SK-N-SH treated with all-trans-retinoic acid at 6 μM for 48 hours (cell line): ENCODE measurements around the gene SDF4.

Experiments used
- ARNTL ChIP-seq: fragments of 450-650 bp; formaldehyde crosslinking; IDR thresholded peaks from 2 replicates; pipeline ENCODE4 v1.5.0; 2020; ENCODE audit warnings: low read depth, mild to moderate bottlenecking, moderate library complexity, borderline replicate concordance
- CSDC2 ChIP-seq: fragments of 250-450 bp; sonication (Bioruptor Pico); IDR thresholded peaks from 2 replicates; pipeline ENCODE4 v1.5.0; 2020; ENCODE audit warnings: mild to moderate bottlenecking, moderate library complexity
- GLIS3 ChIP-seq: fragments of 250-450 bp; sonication (Bioruptor Pico); IDR thresholded peaks from 2 replicates; pipeline ENCODE4 v1.5.0; 2020; ENCODE audit warnings: mild to moderate bottlenecking, moderate library complexity
- ISL1 ChIP-seq: fragments of 250-450 bp; sonication (Bioruptor Pico); IDR thresholded peaks from 2 replicates; pipeline ENCODE4 v2.1.2; 2022; ENCODE audit warnings: mild to moderate bottlenecking, moderate library complexity
- PPARA ChIP-seq: fragments of 250-450 bp; sonication (Bioruptor Pico); IDR thresholded peaks from 2 replicates; pipeline ENCODE4 v1.5.0; 2020; ENCODE audit warnings: mild to moderate bottlenecking, borderline replicate concordance
- SNAI2 ChIP-seq: fragments of 250-450 bp; sonication (Bioruptor Pico); IDR thresholded peaks from 2 replicates; pipeline ENCODE4 v1.5.0; 2020; ENCODE audit warnings: mild to moderate bottlenecking, moderate library complexity
- ZC3H10 ChIP-seq: fragments of 250-450 bp; sonication (Bioruptor Pico); IDR thresholded peaks from 2 replicates; pipeline ENCODE4 v1.5.1; 2021; ENCODE audit warnings: mild to moderate bottlenecking, moderate library complexity
- ZFP3 ChIP-seq: fragments of 250-450 bp; sonication (Bioruptor Pico); IDR thresholded peaks from 2 replicates; pipeline ENCODE4 v1.5.0; 2020; ENCODE audit warnings: mild to moderate bottlenecking, moderate library complexity
- ZNF565 ChIP-seq: fragments of 450-650 bp; formaldehyde crosslinking; conservative IDR thresholded peaks from 2 replicates; pipeline ENCODE4 v1.5.0; 2020; ENCODE audit warnings: low read depth, mild to moderate bottlenecking, moderate library complexity
- ZNF70 ChIP-seq: fragments of 450-650 bp; formaldehyde crosslinking; IDR thresholded peaks from 2 replicates; pipeline ENCODE4 v1.5.0; 2020; ENCODE audit warnings: mild to moderate bottlenecking, moderate library complexity
- TF ChIP-seq, protein P1 (sequence below): fragments of 250-450 bp; sonication (Bioruptor Pico); IDR thresholded peaks from 2 replicates; pipeline ENCODE4 v1.5.1; 2020; ENCODE audit warnings: low read depth, mild to moderate bottlenecking, moderate library complexity
- TF ChIP-seq, protein P2 (sequence below): fragments of 250-450 bp; sonication (Bioruptor Pico); IDR thresholded peaks from 2 replicates; pipeline ENCODE4 v1.8.0; 2021; ENCODE audit warnings: low read depth, mild to moderate bottlenecking, moderate library complexity, borderline replicate concordance

GRCh38 chr1:1203561-1204424 is 28.0 kb downstream of the SDF4 start:
- TF ChIP-seq PPARA (CRISPR knock-in tag) (no peak), ZNF70 (no peak), ZFP3 (CRISPR knock-in tag) (no peak), ZNF565 (no peak), CSDC2 (CRISPR knock-in tag) (no peak), SNAI2 (CRISPR knock-in tag) (no peak), ARNTL (CRISPR knock-in tag) (no peak), ZC3H10 (CRISPR knock-in tag) (no peak), ISL1 (CRISPR knock-in tag) (no peak), GLIS3 (CRISPR knock-in tag) (no peak)
- TF ChIP-seq, protein P1, sequence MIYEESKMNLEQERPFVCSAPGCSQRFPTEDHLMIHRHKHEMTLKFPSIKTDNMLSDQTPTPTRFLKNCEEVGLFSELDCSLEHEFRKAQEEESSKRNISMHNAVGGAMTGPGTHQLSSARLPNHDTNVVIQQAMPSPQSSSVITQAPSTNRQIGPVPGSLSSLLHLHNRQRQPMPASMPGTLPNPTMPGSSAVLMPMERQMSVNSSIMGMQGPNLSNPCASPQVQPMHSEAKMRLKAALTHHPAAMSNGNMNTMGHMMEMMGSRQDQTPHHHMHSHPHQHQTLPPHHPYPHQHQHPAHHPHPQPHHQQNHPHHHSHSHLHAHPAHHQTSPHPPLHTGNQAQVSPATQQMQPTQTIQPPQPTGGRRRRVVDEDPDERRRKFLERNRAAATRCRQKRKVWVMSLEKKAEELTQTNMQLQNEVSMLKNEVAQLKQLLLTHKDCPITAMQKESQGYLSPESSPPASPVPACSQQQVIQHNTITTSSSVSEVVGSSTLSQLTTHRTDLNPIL (CRISPR knock-in tag), result no peak
- TF ChIP-seq, protein P2, sequence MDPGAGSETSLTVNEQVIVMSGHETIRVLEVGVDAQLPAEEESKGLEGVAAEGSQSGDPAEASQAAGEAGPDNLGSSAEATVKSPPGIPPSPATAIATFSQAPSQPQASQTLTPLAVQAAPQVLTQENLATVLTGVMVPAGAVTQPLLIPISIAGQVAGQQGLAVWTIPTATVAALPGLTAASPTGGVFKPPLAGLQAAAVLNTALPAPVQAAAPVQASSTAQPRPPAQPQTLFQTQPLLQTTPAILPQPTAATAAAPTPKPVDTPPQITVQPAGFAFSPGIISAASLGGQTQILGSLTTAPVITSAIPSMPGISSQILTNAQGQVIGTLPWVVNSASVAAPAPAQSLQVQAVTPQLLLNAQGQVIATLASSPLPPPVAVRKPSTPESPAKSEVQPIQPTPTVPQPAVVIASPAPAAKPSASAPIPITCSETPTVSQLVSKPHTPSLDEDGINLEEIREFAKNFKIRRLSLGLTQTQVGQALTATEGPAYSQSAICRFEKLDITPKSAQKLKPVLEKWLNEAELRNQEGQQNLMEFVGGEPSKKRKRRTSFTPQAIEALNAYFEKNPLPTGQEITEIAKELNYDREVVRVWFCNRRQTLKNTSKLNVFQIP, result no peak
